Measurements from ENCODE around the gene RNF26. TPM values are rescaled to one million over a fixed set of nuclear protein-coding genes. Genes with fewer than 3 reads are reported as not detected.

The RNF26 gene
- total and polyA plus RNA-seq, 9 donors: 3.0 to 22.1 (median 18.3) TPM

DNA sequence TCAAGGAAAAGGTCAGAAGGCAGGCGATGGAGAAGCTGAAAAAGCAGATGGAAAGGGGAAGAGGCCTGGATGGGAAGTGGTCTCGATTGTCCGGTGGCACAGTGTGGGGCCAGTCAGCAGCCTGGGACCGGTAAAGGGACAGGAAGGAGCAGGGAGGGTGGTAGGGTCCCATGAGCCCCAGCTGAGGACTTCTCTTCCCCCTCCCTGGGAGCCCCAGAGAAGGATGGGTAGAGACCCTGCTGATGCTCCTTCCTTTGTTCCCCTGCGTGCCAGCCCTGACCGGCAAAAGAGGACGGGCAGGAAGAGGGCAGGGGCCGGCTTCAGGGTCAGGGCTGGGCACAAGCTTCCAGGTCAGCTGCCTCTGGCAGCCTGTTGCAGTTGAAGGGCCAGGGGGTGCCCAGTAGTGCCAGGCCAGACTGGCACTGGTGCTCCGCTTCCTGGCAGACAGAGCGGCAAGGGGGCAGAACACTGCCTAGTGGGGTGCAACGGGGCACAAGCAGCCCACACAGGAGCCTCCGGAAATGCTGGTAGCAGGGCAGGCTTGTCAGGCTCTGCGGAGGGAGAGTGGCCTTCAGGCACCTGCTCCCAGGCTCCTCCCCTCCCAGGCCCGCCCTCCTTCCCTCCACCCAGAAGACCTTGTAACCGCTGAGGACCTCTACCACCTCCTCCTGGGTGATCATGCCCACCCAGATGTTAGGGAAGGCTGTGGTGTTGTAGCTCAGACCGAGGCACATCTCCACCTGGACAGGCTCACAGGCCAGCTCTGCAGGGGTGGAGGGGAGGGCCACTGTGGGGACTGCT, 7.1 kb downstream of the RNF26 start:
- 48% methylated on average over 11 of the region's 16 CpGs for WGBS (ENCODE audit: insufficient coverage)
- peaks cover 6% of the 10 kb centered on the region for H3K36me3 ChIP-seq (ENCODE audit: control insufficient read depth, insufficient read depth, low read length)
- peaks cover 11% of the 10 kb centered on the region for H3K27me3 ChIP-seq (ENCODE audit: control insufficient read depth, insufficient read depth, low read length)
- H3K9me3 ChIP-seq (replicated peaks; ENCODE audit: control insufficient read depth, low read depth, low read length): no peaks in the 10 kb centered on the region
- peak; percentile 64 for DNase-seq
- H3K27ac ChIP-seq (ENCODE audit: low read length): peak overlapping the region; percentile 94
- no peak overlapping the region for H3K4me3 ChIP-seq (ENCODE audit: low read length)
- peaks cover 47% of the 10 kb centered on the region for H3K4me1 ChIP-seq (ENCODE audit: control insufficient read depth, insufficient read depth, low read length)

DNA sequence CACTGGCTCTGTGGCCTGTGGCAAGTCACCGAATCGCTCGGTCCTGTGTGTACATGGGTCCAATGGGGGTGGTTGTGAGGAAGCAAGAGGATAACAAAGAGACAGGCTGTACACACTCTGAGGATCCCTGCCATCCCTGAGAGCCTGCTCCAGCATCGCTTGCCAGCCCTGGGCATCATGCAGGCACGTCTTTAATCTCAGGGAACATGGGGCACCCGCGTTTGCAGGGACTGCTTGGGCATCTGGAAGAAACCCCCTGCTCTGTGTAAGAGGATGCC, 7.6 kb downstream of the RNF26 start:
- DNase-seq: peak; percentile 23
- peaks cover 11% of the 10 kb centered on the region for H3K27me3 ChIP-seq (ENCODE audit: control insufficient read depth, insufficient read depth, low read length)
- H3K27ac ChIP-seq (ENCODE audit: low read length): no peak overlapping the region
- 77% methylated on average over 5 of the region's 7 CpGs for WGBS (ENCODE audit: insufficient coverage)
- H3K9me3 ChIP-seq (replicated peaks; ENCODE audit: control insufficient read depth, low read depth, low read length): no peaks in the 10 kb centered on the region
- no peak overlapping the region for H3K4me3 ChIP-seq (ENCODE audit: low read length)
- H3K36me3 ChIP-seq (ENCODE audit: control insufficient read depth, insufficient read depth, low read length): peaks cover 2% of the 10 kb centered on the region
- peaks cover 47% of the 10 kb centered on the region for H3K4me1 ChIP-seq (ENCODE audit: control insufficient read depth, insufficient read depth, low read length)

DNA sequence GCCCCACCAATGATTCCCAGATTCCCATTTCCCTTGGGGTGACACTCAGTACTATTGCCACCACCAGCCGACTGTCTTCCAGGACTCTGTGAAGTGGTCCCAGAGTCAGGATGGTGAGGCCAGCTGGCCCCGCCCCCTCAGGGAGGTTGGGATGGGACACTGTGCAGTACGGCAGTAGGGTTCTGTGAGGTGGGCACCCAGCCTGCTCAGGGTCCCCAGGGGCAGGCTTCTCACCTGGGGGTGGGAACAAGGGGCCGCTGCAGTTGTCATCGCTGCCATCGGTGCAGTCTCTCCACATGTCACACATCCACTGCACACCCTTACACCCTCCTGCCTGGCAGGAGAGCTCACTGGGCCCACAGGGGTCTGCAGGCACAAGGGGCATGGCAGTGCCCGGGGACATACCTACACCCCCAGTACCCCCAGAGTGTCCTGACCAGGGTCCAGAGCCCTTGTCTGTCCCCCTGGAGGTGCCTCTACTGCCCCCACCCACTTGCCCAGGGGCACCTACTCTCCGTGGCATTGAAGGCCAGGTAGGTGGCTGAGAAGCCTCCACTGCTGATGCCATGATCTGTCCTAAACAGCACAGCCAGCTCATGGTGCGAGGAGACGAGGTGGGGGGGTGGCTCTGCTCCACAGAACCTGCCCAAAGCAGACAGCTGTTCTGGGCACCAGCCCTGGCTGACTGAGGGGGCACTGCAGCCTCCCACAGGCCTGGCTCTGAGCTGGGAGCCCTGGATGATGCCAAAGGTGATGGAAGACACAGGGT, 8.2 kb downstream of the RNF26 start:
- no peaks in the 10 kb centered on the region for H3K9me3 ChIP-seq (replicated peaks; ENCODE audit: control insufficient read depth, low read depth, low read length)
- no peaks in the 10 kb centered on the region for H3K36me3 ChIP-seq (ENCODE audit: control insufficient read depth, insufficient read depth, low read length)
- no peak overlapping the region for H3K4me3 ChIP-seq (ENCODE audit: low read length)
- DNase-seq: peak; percentile 32
- no peak overlapping the region for H3K27ac ChIP-seq (ENCODE audit: low read length)
- 73% methylated on average over 9 of the region's 10 CpGs for WGBS (ENCODE audit: insufficient coverage)
- H3K27me3 ChIP-seq (ENCODE audit: control insufficient read depth, insufficient read depth, low read length): peaks cover 11% of the 10 kb centered on the region
- peaks cover 42% of the 10 kb centered on the region for H3K4me1 ChIP-seq (ENCODE audit: control insufficient read depth, insufficient read depth, low read length)

DNA sequence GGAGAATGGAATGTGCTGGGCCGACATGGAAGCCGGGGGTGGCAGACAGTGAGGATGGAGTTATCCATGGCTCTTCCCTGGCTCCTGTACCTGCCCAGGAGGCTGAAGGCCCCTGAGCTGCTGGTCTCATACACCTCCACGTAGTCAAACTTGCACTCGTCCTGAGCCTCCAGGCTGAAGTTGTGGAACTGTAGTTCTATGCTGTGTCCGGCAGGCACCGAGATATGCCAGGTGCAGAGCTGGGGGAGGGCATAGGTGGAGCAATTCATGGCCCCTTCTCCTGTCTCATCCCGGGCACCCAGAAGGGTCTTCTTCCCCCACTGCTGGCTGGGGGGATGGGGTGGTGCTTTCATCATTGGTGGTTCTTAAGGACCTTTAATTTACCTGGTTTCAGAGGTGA, 9.4 kb downstream of the RNF26 start:
- peaks cover 40% of the 10 kb centered on the region for H3K4me1 ChIP-seq (ENCODE audit: control insufficient read depth, insufficient read depth, low read length)
- H3K4me3 ChIP-seq (ENCODE audit: low read length): no peak overlapping the region
- H3K27ac ChIP-seq (ENCODE audit: low read length): no peak overlapping the region
- WGBS (ENCODE audit: insufficient coverage): 53% methylated on average over 2 of the region's 7 CpGs
- no peaks in the 10 kb centered on the region for H3K9me3 ChIP-seq (replicated peaks; ENCODE audit: control insufficient read depth, low read depth, low read length)
- peak; percentile 15 for DNase-seq
- H3K36me3 ChIP-seq (ENCODE audit: control insufficient read depth, insufficient read depth, low read length): no peaks in the 10 kb centered on the region
- H3K27me3 ChIP-seq (ENCODE audit: control insufficient read depth, insufficient read depth, low read length): peaks cover 11% of the 10 kb centered on the region

GRCh38 chr11:119344291-119345010, 10.1 kb downstream of the RNF26 start:
- Histone ChIP-seq H3K27me3 (ENCODE audit: control insufficient read depth, insufficient read depth, low read length) (peaks cover 11% of the 10 kb centered on the region), H3K36me3 (ENCODE audit: control insufficient read depth, insufficient read depth, low read length) (no peaks in the 10 kb centered on the region), H3K4me3 (ENCODE audit: low read length) (no peak overlapping the region), H3K4me1 (ENCODE audit: control insufficient read depth, insufficient read depth, low read length) (peaks cover 32% of the 10 kb centered on the region), H3K9me3 (replicated peaks; ENCODE audit: control insufficient read depth, low read depth, low read length) (no peaks in the 10 kb centered on the region), H3K27ac (ENCODE audit: low read length) (no peak overlapping the region)
- DNase-seq: peak; percentile 27
- 54% methylated on average over 9 of the region's 14 CpGs for WGBS (ENCODE audit: insufficient coverage)

GRCh38 chr11:119345685-119346084, 11.4 kb downstream of the RNF26 start:
- WGBS (ENCODE audit: insufficient coverage): 74% methylated on average over 8 of the region's 12 CpGs
- Histone ChIP-seq H3K4me1 (ENCODE audit: control insufficient read depth, insufficient read depth, low read length) (peaks cover 25% of the 10 kb centered on the region), H3K4me3 (ENCODE audit: low read length) (no peak overlapping the region), H3K27ac (ENCODE audit: low read length) (no peak overlapping the region), H3K9me3 (replicated peaks; ENCODE audit: control insufficient read depth, low read depth, low read length) (no peaks in the 10 kb centered on the region), H3K27me3 (ENCODE audit: control insufficient read depth, insufficient read depth, low read length) (peaks cover 8% of the 10 kb centered on the region), H3K36me3 (ENCODE audit: control insufficient read depth, insufficient read depth, low read length) (no peaks in the 10 kb centered on the region)
- DNase-seq: no peak

DNA sequence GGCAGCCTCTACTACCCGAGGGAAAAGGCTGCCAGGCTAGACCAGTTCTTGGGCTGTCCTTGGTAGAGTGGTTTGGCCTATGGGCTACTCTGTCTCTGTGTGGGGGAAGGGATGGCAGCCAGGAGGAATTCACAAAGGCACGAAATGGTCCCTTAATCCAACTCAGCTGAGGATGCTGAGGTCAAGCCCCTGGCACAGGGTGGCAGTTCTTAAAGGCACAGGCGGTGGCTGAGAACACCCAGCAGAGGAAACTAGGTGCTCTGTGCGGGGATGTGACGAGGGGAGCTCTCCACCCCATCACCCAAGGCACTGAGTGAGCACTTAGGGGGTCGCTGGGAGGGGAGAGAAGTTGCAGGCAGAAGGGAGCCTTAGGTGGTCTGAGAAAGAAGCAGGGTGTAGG, 12.3 kb downstream of the RNF26 start, which contains the start of gene MFRP:
Gene MFRP (minus strand): TSS at position 101 of the 400 bp plus-strand sequence. CDS start 192 bp downstream, outside the sequence.
- Histone ChIP-seq H3K27me3 (ENCODE audit: control insufficient read depth, insufficient read depth, low read length) (peaks cover 5% of the 10 kb centered on the region), H3K27ac (ENCODE audit: low read length) (no peak within 1 kb of the TSS), H3K4me3 (ENCODE audit: low read length) (no peak within 1 kb of the TSS), H3K9me3 (replicated peaks; ENCODE audit: control insufficient read depth, low read depth, low read length) (no peaks in the 10 kb centered on the region), H3K36me3 (ENCODE audit: control insufficient read depth, insufficient read depth, low read length) (no peaks in the 10 kb centered on the region), H3K4me1 (ENCODE audit: control insufficient read depth, insufficient read depth, low read length) (peaks cover 15% of the 10 kb centered on the region)
- peak; percentile 21 for DNase-seq
- 25% methylated on average over 2 of the region's 6 CpGs for WGBS (ENCODE audit: insufficient coverage)

- H3K27ac ChIP-seq (ENCODE audit: low read length): no peak overlapping the region
- no peaks in the 10 kb centered on the region for H3K9me3 ChIP-seq (replicated peaks; ENCODE audit: control insufficient read depth, low read depth, low read length)
- H3K36me3 ChIP-seq (ENCODE audit: control insufficient read depth, insufficient read depth, low read length): no peaks in the 10 kb centered on the region
- H3K4me1 ChIP-seq (ENCODE audit: control insufficient read depth, insufficient read depth, low read length): peaks cover 14% of the 10 kb centered on the region
- WGBS (ENCODE audit: insufficient coverage): no CpG with 5 or more reads among the region's 2 CpGs
- DNase-seq: peak; percentile 36
- H3K4me3 ChIP-seq (ENCODE audit: low read length): no peak overlapping the region
- H3K27me3 ChIP-seq (ENCODE audit: control insufficient read depth, insufficient read depth, low read length): peaks cover 3% of the 10 kb centered on the region
These were observed 12.9 kb downstream of the RNF26 start for GRCh38 chr11:119347242-119347641.

- H3K36me3 ChIP-seq (ENCODE audit: control insufficient read depth, insufficient read depth, low read length): no peaks in the 10 kb centered on the region
- WGBS (ENCODE audit: insufficient coverage): 23% methylated on average over 10 of the region's 16 CpGs
- peaks cover 18% of the 10 kb centered on the region for H3K4me1 ChIP-seq (ENCODE audit: control insufficient read depth, insufficient read depth, low read length)
- H3K9me3 ChIP-seq (replicated peaks; ENCODE audit: control insufficient read depth, low read depth, low read length): no peaks in the 10 kb centered on the region
- no peak overlapping the region for H3K4me3 ChIP-seq (ENCODE audit: low read length)
- H3K27me3 ChIP-seq (ENCODE audit: control insufficient read depth, insufficient read depth, low read length): no peaks in the 10 kb centered on the region
- peak; percentile 81 for DNase-seq
- H3K27ac ChIP-seq (ENCODE audit: low read length): peak overlapping the region; percentile 35
These were observed 13.7 kb downstream of the RNF26 start for GRCh38 chr11:119347940-119348605.

Measured in muscle of leg (tissue), 11 donors.